ENCODE measurements around the gene PMS1.

DNA sequence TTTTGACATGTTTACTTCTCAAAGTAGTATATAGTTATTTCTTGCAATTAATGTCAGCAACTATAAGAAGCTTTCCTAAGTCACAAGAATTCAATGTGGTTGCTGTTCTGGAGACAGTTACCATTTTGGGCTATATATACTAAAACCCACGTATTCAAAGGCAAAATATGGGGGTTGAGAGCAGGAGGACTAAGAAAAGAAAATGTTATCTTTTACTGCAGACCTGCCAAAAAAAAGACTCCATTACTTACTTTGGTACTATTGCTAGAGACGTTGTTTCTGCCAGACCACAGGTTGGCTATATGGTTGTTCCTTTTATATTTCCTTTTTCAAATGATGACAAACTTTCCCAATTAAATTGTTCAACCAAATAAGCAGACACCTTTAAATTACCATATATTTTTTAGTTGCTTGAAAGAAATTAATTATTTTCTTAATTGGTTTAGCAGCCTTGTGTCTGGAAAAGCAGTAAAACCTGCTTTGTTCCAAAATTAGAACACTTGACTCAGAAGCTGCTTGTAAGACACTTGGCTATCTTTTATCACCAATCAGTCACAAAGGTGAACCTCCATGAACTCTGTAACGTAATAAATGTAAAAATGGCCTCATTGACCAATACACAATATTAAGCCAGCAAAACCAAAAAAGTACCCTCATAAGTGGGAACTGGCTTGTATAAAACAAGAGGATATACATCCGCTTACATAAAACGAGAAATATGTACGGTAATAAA, 13.5 kb upstream of the PMS1 start:
- TF ChIP-seq, protein P1, sequence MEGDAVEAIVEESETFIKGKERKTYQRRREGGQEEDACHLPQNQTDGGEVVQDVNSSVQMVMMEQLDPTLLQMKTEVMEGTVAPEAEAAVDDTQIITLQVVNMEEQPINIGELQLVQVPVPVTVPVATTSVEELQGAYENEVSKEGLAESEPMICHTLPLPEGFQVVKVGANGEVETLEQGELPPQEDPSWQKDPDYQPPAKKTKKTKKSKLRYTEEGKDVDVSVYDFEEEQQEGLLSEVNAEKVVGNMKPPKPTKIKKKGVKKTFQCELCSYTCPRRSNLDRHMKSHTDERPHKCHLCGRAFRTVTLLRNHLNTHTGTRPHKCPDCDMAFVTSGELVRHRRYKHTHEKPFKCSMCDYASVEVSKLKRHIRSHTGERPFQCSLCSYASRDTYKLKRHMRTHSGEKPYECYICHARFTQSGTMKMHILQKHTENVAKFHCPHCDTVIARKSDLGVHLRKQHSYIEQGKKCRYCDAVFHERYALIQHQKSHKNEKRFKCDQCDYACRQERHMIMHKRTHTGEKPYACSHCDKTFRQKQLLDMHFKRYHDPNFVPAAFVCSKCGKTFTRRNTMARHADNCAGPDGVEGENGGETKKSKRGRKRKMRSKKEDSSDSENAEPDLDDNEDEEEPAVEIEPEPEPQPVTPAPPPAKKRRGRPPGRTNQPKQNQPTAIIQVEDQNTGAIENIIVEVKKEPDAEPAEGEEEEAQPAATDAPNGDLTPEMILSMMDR (IDR thresholded peaks at IDR 0.05; ENCODE audit: poor library complexity, severe bottlenecking), result no peak
- no peak for TF ChIP-seq EP300 (conservative IDR thresholded peaks at IDR 0.05; ENCODE audit: poor library complexity, severe bottlenecking)
